ENCODE data around the gene NPIPA7.
"Not testable (repeated sequence)": the region's sequence is repeated elsewhere in the genome, so short reads cannot be mapped to it uniquely, and the experiment has no call there.

Gene NPIPA7

GRCh38 chr16:16378840-16379239, at the start of gene NPIPA7:
Gene NPIPA7 (plus strand): TSS chr16:16379140. CDS start chr16:16379245, 105 bp downstream.
- DNase-seq, result not testable (repeated sequence)

- peak; percentile 6 for DNase-seq
These were observed 47.5 kb upstream of the NPIPA7 start for GRCh38 chr16:16331466-16331865.

GRCh38 chr16:16357556-16357955, 21.4 kb upstream of the NPIPA7 start:
- DNase-seq, result not testable (repeated sequence)

- DNase-seq, result not testable (repeated sequence)
These were observed 20.2 kb upstream of the NPIPA7 start for GRCh38 chr16:16358539-16359240.

GRCh38 chr16:16363595-16363994, 15.3 kb upstream of the NPIPA7 start:
- peak; percentile 10 for DNase-seq

GRCh38 chr16:16364100-16364499, 14.8 kb upstream of the NPIPA7 start:
- not testable (repeated sequence) for DNase-seq

- DNase-seq, result not testable (repeated sequence)
These were observed 14.2 kb upstream of the NPIPA7 start for GRCh38 chr16:16364701-16365100.

GRCh38 chr16:16365319-16365718, 13.6 kb upstream of the NPIPA7 start:
- DNase-seq, result peak; percentile 17

GRCh38 chr16:16365851-16366250, 13.1 kb upstream of the NPIPA7 start:
- not testable (repeated sequence) for DNase-seq

GRCh38 chr16:16366552-16367284, 12.2 kb upstream of the NPIPA7 start:
- peak; percentile 20 for DNase-seq

GRCh38 chr16:16367285-16367628, 11.7 kb upstream of the NPIPA7 start:
- DNase-seq, result not testable (repeated sequence)

- peak; percentile 21 for DNase-seq
These were observed 9.7 kb upstream of the NPIPA7 start for GRCh38 chr16:16369081-16369856.

GRCh38 chr16:16371136-16371735, 7.7 kb upstream of the NPIPA7 start:
- DNase-seq, result peak; percentile 11

- DNase-seq, result not testable (repeated sequence)
These were observed 4.7 kb upstream of the NPIPA7 start for GRCh38 chr16:16374192-16374591.

GRCh38 chr16:16399685-16400084, 20.7 kb downstream of the NPIPA7 start:
- not testable (repeated sequence) for DNase-seq

GRCh38 chr16:16402333-16402732, 23.4 kb downstream of the NPIPA7 start:
- DNase-seq, result not testable (repeated sequence)

- not testable (repeated sequence) for DNase-seq
These were observed 25.3 kb downstream of the NPIPA7 start for GRCh38 chr16:16404283-16404682.

GRCh38 chr16:16405421-16405820, 26.5 kb downstream of the NPIPA7 start:
- DNase-seq, result not testable (repeated sequence)

GRCh38 chr16:16408430-16408829, 29.5 kb downstream of the NPIPA7 start:
- DNase-seq, result not testable (repeated sequence)

- not testable (repeated sequence) for DNase-seq
These were observed 34.8 kb downstream of the NPIPA7 start for GRCh38 chr16:16413773-16414172.

- DNase-seq, result not testable (repeated sequence)
These were observed 38.1 kb downstream of the NPIPA7 start for GRCh38 chr16:16417071-16417470.

GRCh38 chr16:16417914-16418544, 39.1 kb downstream of the NPIPA7 start:
- not testable (repeated sequence) for DNase-seq

All from stimulated activated CD8-positive, alpha-beta memory T cell treated with anti-CD3 and anti-CD28 coated beads, Interleukin-4, amount 100 ng/mL, for 48 hours (primary cell).